Measurements from ENCODE around the gene HOXA7. TPM values are rescaled to one million over a fixed set of nuclear protein-coding genes. Genes with fewer than 3 reads are reported as not detected.

Gene HOXA7
- total and polyA plus RNA-seq, 2 experiments from 2014 or later: 0.24 TPM; not detected in 1

- TF ChIP-seq REST (IDR thresholded peaks at IDR 0.05; ENCODE audit: unreplicated experiment) (no peak), JUNB (IDR thresholded peaks at IDR 0.05; ENCODE audit: unreplicated experiment) (no peak), ETS1 (IDR thresholded peaks at IDR 0.05) (no peak), ZNF114 (CRISPR knock-in tag; IDR thresholded peaks at IDR 0.05) (no peak)
These were observed 25.9 kb upstream of the HOXA7 start (continued) for GRCh38 chr7:27182285-27182841.

DNA sequence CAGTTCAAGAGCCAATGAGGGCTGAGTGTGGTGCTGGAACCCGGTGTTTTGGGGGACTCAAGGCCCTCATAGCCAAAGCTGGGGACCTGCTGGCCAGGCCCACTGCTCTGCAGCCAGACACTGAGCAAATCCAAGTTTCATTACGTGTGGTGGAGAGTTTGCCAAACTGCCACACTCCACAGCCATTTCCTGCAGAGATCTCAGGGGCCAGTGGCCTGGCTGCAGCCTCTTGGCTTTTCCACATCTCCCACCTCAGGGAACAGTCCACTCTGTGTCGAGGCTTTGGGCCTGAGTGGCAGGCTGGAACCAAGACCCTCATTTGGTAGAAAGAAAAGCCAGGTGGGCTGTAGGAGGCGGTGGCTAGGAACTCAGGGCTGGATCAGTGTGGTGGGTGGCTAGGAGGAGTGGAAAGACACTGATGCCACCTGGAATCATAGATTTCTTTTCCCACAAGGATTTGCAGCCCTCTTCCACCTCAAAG is 25.4 kb upstream of the HOXA7 start:
- Histone ChIP-seq H3K79me2 (replicated peaks; ENCODE audit: insufficient read depth) (no peaks in the 10 kb centered on the region), H3K4me3 (no peak overlapping the region), H3K27ac (ENCODE audit: low read depth) (no peak overlapping the region)

DNA sequence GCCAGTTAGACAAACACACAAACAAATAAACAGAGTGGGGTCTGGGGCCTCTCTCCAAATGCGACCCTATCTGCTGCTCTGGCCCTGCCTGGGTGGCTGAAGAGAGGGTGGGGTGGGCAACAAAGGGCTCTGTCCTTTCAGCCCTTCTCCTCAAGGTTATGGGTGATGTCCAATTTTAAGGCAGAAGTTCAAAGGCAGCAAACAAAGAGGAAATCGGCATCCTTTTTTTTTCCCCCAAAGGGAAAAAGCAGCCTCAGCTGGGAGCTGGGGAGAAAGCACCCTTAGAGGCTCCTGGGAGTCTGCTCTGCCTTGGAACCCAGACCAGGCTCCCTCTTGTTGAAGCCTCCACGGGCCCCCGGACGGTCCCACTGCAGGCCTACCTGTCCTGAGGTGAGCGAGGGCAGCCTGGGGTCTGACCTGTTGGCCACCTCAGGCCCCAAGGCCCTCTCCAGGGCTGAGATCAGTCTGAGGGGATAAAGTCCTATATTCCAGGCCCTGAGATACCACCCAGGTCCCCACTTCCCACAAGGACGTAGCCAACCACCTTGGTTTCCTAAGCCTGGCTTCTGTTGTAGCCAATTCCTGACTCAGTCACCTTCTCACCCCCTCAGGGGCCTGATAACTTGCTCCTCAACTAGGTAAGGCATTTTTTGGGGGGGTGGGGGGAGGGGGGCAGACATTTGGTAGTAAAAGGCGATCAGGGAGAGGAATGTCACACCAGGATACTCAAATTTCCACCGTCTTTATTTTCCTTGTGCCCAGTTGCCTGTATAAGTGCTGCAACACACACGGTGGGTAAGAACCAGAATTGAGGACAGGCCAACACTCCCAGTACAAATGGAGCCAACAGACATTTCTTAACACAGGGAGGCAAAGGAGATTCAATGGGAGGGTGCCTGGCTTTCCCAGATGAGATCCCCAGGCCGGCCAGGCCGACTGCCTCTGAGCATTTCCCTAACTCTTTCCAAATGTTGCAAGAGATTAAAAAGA is 24.3 kb upstream of the HOXA7 start:
- TF ChIP-seq EZH2 (IDR thresholded peaks at IDR 0.05; ENCODE audit: low read depth, unreplicated experiment): peak; percentile 30
- TF ChIP-seq STAT1 (IDR thresholded peaks at IDR 0.05; ENCODE audit: unreplicated experiment): no peak
- TF ChIP-seq EZH2phosphoT487 (IDR thresholded peaks at IDR 0.05; ENCODE audit: unreplicated experiment): peak; percentile 61
- no peak overlapping the region for H2AFZ ChIP-seq
- H3K36me3 ChIP-seq (ENCODE audit: insufficient read depth): no peaks in the 10 kb centered on the region
- Mint-ChIP-seq H3K4me1 (peaks cover 26% of the 10 kb centered on the region), H3K4me3 (no peak overlapping the region), H3K27ac (no peak overlapping the region), H3K9me3 (peaks cover 7% of the 10 kb centered on the region; the same call in 2 of the 3 replicates), H3K27me3 (ENCODE audit: insufficient read depth, low read depth, poor library complexity) (peaks cover 100% of the 10 kb centered on the region), H3K36me3 (ENCODE audit: low read depth) (no peaks in the 10 kb centered on the region)
- peaks cover 61% of the 10 kb centered on the region for H4K20me1 ChIP-seq (replicated peaks; ENCODE audit: insufficient read depth)
- no peak overlapping the region for H3K27ac ChIP-seq (ENCODE audit: low read depth)
- peaks cover 41% of the 10 kb centered on the region for H3K4me1 ChIP-seq (ENCODE audit: insufficient read depth)
- DNase-seq (ENCODE audit: low spot score) (no peak), ATAC-seq (no peak)
- H3K4me3 ChIP-seq: no peak overlapping the region
- H3K27me3 ChIP-seq (ENCODE audit: insufficient read depth): peaks cover 100% of the 10 kb centered on the region
- peaks cover 37% of the 10 kb centered on the region for H3F3A ChIP-seq (replicated peaks; ENCODE audit: low read depth)
- H3K79me2 ChIP-seq (replicated peaks; ENCODE audit: insufficient read depth): no peaks in the 10 kb centered on the region
- H3K9me2 ChIP-seq (ENCODE audit: insufficient read depth): no peaks in the 10 kb centered on the region
- H3K4me2 ChIP-seq: no peak overlapping the region

More for the DNA sequence above, 25.4 kb upstream of the HOXA7 start:
- no peak overlapping the region for H3K4me2 ChIP-seq
- no peaks in the 10 kb centered on the region for H3K9me2 ChIP-seq (ENCODE audit: insufficient read depth)
- H3K27ac Mint-ChIP-seq: no peak overlapping the region
- no peak overlapping the region for H2AFZ ChIP-seq
- peaks cover 100% of the 10 kb centered on the region for H3K27me3 ChIP-seq (ENCODE audit: insufficient read depth)
- H3K4me3 Mint-ChIP-seq: no peak overlapping the region
- H3K27me3 Mint-ChIP-seq (ENCODE audit: insufficient read depth, low read depth, poor library complexity): peaks cover 100% of the 10 kb centered on the region
- no peaks in the 10 kb centered on the region for H3K36me3 Mint-ChIP-seq (ENCODE audit: low read depth)
- peaks cover 7% of the 10 kb centered on the region; the same call in 2 of the 3 replicates for H3K9me3 Mint-ChIP-seq
- DNase-seq (ENCODE audit: low spot score) (no peak), ATAC-seq (no peak)
- peaks cover 47% of the 10 kb centered on the region for H3F3A ChIP-seq (replicated peaks; ENCODE audit: low read depth)
- TF ChIP-seq EZH2 (IDR thresholded peaks at IDR 0.05; ENCODE audit: low read depth, unreplicated experiment) (peak; percentile 45), POLR2AphosphoS5 (IDR thresholded peaks at IDR 0.05; ENCODE audit: low read depth) (no peak), EZH2phosphoT487 (IDR thresholded peaks at IDR 0.05; ENCODE audit: unreplicated experiment) (peak; percentile 37)
- no peaks in the 10 kb centered on the region for H3K36me3 ChIP-seq (ENCODE audit: insufficient read depth)
- H4K20me1 ChIP-seq (replicated peaks; ENCODE audit: insufficient read depth): peaks cover 59% of the 10 kb centered on the region
- H3K4me1 Mint-ChIP-seq: peaks cover 34% of the 10 kb centered on the region
- peaks cover 50% of the 10 kb centered on the region for H3K4me1 ChIP-seq (ENCODE audit: insufficient read depth)

Data from GM23338 (cell line).